WTC11 (cell line): ENCODE results near the gene ITPR2. TPM values are rescaled to one million over a fixed set of nuclear protein-coding genes. Genes with fewer than 3 reads are reported as not detected.

Experiments used
- ATAC-seq: fragments of 200-7000 bp; cut with Tn5 transposase; 2 replicates; pipeline ENCODE4 v1.10.0; 2021; ENCODE audit warnings: mild to moderate bottlenecking, moderate library complexity
- CTCF ChIA-PET: fragments of 300-600 bp; sonication (Branson Sonifier 250); formaldehyde crosslinking; loops from one replicate; lab custom pipeline; 2021; ENCODE audit warnings: antibody characterized with exemption; lab: Charles Lee
- POLR2A ChIA-PET: fragments of 350-600 bp; sonication (Branson Sonifier 250); formaldehyde crosslinking; loops from one replicate; lab custom pipeline; 2021; ENCODE audit warnings: antibody characterized with exemption; lab: Charles Lee
- DNase-seq: peaks from one replicate; pipeline ENCODE4 v3.0.0; 2021; ENCODE audit warnings: low spot score
- H3K27ac Mint-ChIP-seq: 2 replicates; pipeline ENCODE4 v1.8.0; 2021; ENCODE audit warnings: mixed read lengths
- H3K27me3 Mint-ChIP-seq: 2 replicates; pipeline ENCODE4 v1.8.0; 2021; ENCODE audit warnings: low read depth, mild to moderate bottlenecking, moderate library complexity, mixed read lengths
- H3K36me3 Mint-ChIP-seq: 2 replicates; pipeline ENCODE4 v1.8.0; 2021; ENCODE audit warnings: mixed read lengths
- H3K4me1 Mint-ChIP-seq: 2 replicates; pipeline ENCODE4 v1.8.0; 2022; ENCODE audit warnings: mixed read lengths
- H3K4me3 Mint-ChIP-seq: 2 replicates; pipeline ENCODE4 v1.8.0; 2021; ENCODE audit warnings: mild to moderate bottlenecking, moderate library complexity, mixed read lengths
- H3K9me3 Mint-ChIP-seq: 2 replicates; pipeline ENCODE4 v1.8.0; 2021; ENCODE audit warnings: mixed read lengths
- ATF1 ChIP-seq: sonication (generic); formaldehyde crosslinking; IDR thresholded peaks from 2 replicates; pipeline ENCODE4 v1.8.1; 2023; ENCODE audit warnings: mild to moderate bottlenecking, moderate library complexity, missing genetic modification reagents
- CREM ChIP-seq: sonication (generic); formaldehyde crosslinking; IDR thresholded peaks from 2 replicates; pipeline ENCODE4 v1.8.1; 2022; ENCODE audit warnings: mild to moderate bottlenecking, missing genetic modification reagents, moderate library complexity
- EMX1 ChIP-seq: fragments of 250-450 bp; sonication (Bioruptor Pico); IDR thresholded peaks from 2 replicates; pipeline ENCODE4 v1.8.0; 2021; ENCODE audit warnings: mild to moderate bottlenecking
- FOXJ3 ChIP-seq: sonication (generic); formaldehyde crosslinking; IDR thresholded peaks from 2 replicates; pipeline ENCODE4 v1.9.0; 2021; ENCODE audit warnings: missing genetic modification reagents, mild to moderate bottlenecking, borderline replicate concordance
- GRHL2 ChIP-seq: fragments of 250-450 bp; sonication (Bioruptor Pico); IDR thresholded peaks from 2 replicates; pipeline ENCODE4 v1.8.0; 2022; ENCODE audit warnings: mild to moderate bottlenecking, moderate library complexity; ENCODE audit not compliant: insufficient replicate concordance, severe bottlenecking
- HMGA2 ChIP-seq: fragments of 250-450 bp; sonication (Bioruptor Pico); IDR thresholded peaks from 2 replicates; pipeline ENCODE4 v1.4.0; 2021; ENCODE audit warnings: mild to moderate bottlenecking, moderate library complexity
- JAZF1 ChIP-seq: fragments of 250-450 bp; sonication (Bioruptor Pico); IDR thresholded peaks from 2 replicates; pipeline ENCODE4 v1.9.0; 2021; ENCODE audit warnings: moderate library complexity, mild to moderate bottlenecking, inconsistent platforms
- KAT7 ChIP-seq: sonication (generic); formaldehyde crosslinking; IDR thresholded peaks from 2 replicates; pipeline ENCODE4 v1.8.1; 2023; ENCODE audit warnings: missing genetic modification reagents, mild to moderate bottlenecking, borderline replicate concordance
- MXD4 ChIP-seq: fragments of 250-450 bp; sonication (Bioruptor Pico); IDR thresholded peaks from 2 replicates; pipeline ENCODE4 v1.8.0; 2021; ENCODE audit warnings: mild to moderate bottlenecking, moderate library complexity, borderline replicate concordance
- MYBL2 ChIP-seq: sonication (generic); formaldehyde crosslinking; IDR thresholded peaks from 2 replicates; pipeline ENCODE4 v1.8.1; 2023; ENCODE audit warnings: mild to moderate bottlenecking, moderate library complexity, missing genetic modification reagents
- NR3C1 ChIP-seq: sonication (generic); formaldehyde crosslinking; conservative IDR thresholded peaks from 2 replicates; pipeline ENCODE4 v1.8.1; 2023; ENCODE audit warnings: low read depth, mild to moderate bottlenecking, missing genetic modification reagents
- RELA ChIP-seq: sonication (generic); formaldehyde crosslinking; IDR thresholded peaks from 2 replicates; pipeline ENCODE4 v1.8.1; 2022; ENCODE audit warnings: missing genetic modification reagents, mild to moderate bottlenecking, borderline replicate concordance
- SMAD4 ChIP-seq: sonication (generic); formaldehyde crosslinking; IDR thresholded peaks from 2 replicates; pipeline ENCODE4 v1.8.0; 2022; ENCODE audit warnings: mild to moderate bottlenecking, missing genetic modification reagents
- TP53 ChIP-seq: sonication (generic); formaldehyde crosslinking; IDR thresholded peaks from 2 replicates; pipeline ENCODE4 v1.8.1; 2023; ENCODE audit warnings: mild to moderate bottlenecking, missing genetic modification reagents
- ZBTB21 ChIP-seq: sonication (generic); formaldehyde crosslinking; IDR thresholded peaks from 2 replicates; pipeline ENCODE4 v1.8.1; 2023; ENCODE audit warnings: mild to moderate bottlenecking, missing genetic modification reagents, borderline replicate concordance
- ZNF121 ChIP-seq: sonication (generic); formaldehyde crosslinking; IDR thresholded peaks from 2 replicates; pipeline ENCODE4 v1.8.0; 2023; ENCODE audit warnings: missing genetic modification reagents
- ZNF317 ChIP-seq: sonication (generic); formaldehyde crosslinking; IDR thresholded peaks from 2 replicates; pipeline ENCODE4 v1.8.1; 2023; ENCODE audit warnings: low read depth, mild to moderate bottlenecking, moderate library complexity, missing genetic modification reagents, borderline replicate concordance
- total RNA-seq: library from RNA; stranded (reverse); gene quantifications from 3 replicates; pipeline ENCODE4 v1.2.3, GENCODE V29; 2021
- TF ChIP-seq, protein P1 (sequence below): sonication (generic); formaldehyde crosslinking; IDR thresholded peaks from 2 replicates; pipeline ENCODE4 v1.8.0; 2023; ENCODE audit warnings: mild to moderate bottlenecking, missing genetic modification reagents
- TF ChIP-seq, protein P2 (sequence below): sonication (generic); formaldehyde crosslinking; IDR thresholded peaks from 2 replicates; pipeline ENCODE4 v1.8.1; 2023; ENCODE audit warnings: mild to moderate bottlenecking, missing genetic modification reagents, borderline replicate concordance
- TF ChIP-seq, protein P3 (sequence below): sonication (generic); formaldehyde crosslinking; IDR thresholded peaks from 2 replicates; pipeline ENCODE4 v1.8.1; 2023; ENCODE audit warnings: mild to moderate bottlenecking, missing genetic modification reagents
- TF ChIP-seq, protein P4 (sequence below): sonication (generic); formaldehyde crosslinking; IDR thresholded peaks from 2 replicates; pipeline ENCODE4 v1.8.1; 2023; ENCODE audit warnings: mild to moderate bottlenecking, missing genetic modification reagents, moderate library complexity

Gene ITPR2
- total RNA-seq, 1 experiment from 2014 or later, result 50.7 TPM

DNA sequence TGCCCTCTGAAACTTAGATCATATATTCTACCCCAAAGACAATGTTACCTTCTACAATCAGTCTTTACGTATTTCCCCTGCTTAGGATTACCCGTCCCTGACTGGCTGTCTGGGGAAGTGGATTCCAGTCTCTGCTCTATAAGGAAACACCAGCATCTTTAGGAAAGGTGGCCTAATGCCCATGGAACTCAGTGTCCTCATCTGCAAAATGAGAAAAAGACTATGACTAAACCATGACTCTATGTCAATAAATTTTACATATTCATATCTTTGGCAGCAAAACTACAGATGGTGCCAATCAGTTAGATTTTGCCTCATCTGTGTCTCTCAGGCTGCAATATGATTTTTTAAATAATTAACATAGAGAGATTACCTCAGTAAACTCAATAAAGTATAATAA, 133.8 kb downstream of the ITPR2 start:
- H3K9me3 Mint-ChIP-seq, result peaks cover 9% of the 10 kb centered on the region
- ATAC-seq, result no peak
- POLR2A ChIA-PET, result no interaction called here
- CTCF ChIA-PET, result no interaction called here
- no peak for TF ChIP-seq CREM (CRISPR knock-in tag)
- no peak for TF ChIP-seq ZNF317 (CRISPR knock-in tag)
- TF ChIP-seq MYBL2 (CRISPR knock-in tag), result no peak
- no peak for TF ChIP-seq SMAD4 (CRISPR knock-in tag)
- TF ChIP-seq, protein P1, sequence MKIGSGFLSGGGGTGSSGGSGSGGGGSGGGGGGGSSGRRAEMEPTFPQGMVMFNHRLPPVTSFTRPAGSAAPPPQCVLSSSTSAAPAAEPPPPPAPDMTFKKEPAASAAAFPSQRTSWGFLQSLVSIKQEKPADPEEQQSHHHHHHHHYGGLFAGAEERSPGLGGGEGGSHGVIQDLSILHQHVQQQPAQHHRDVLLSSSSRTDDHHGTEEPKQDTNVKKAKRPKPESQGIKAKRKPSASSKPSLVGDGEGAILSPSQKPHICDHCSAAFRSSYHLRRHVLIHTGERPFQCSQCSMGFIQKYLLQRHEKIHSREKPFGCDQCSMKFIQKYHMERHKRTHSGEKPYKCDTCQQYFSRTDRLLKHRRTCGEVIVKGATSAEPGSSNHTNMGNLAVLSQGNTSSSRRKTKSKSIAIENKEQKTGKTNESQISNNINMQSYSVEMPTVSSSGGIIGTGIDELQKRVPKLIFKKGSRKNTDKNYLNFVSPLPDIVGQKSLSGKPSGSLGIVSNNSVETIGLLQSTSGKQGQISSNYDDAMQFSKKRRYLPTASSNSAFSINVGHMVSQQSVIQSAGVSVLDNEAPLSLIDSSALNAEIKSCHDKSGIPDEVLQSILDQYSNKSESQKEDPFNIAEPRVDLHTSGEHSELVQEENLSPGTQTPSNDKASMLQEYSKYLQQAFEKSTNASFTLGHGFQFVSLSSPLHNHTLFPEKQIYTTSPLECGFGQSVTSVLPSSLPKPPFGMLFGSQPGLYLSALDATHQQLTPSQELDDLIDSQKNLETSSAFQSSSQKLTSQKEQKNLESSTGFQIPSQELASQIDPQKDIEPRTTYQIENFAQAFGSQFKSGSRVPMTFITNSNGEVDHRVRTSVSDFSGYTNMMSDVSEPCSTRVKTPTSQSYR, result no peak
- no peak for TF ChIP-seq MXD4 (CRISPR knock-in tag)
- TF ChIP-seq EMX1 (CRISPR knock-in tag), result no peak
- no peak for TF ChIP-seq FOXJ3 (CRISPR knock-in tag)
- TF ChIP-seq ZNF121 (CRISPR knock-in tag), result no peak
- no peak for TF ChIP-seq GRHL2 (CRISPR knock-in tag)
- TF ChIP-seq NR3C1 (CRISPR knock-in tag), result no peak
- no peak for TF ChIP-seq TP53
- no peak for TF ChIP-seq RELA
- H3K27me3 Mint-ChIP-seq, result no peaks in the 10 kb centered on the region
- no peak for DNase-seq
- H3K4me1 Mint-ChIP-seq, result peaks cover 30% of the 10 kb centered on the region
- no peak overlapping the region for H3K4me3 Mint-ChIP-seq
- H3K27ac Mint-ChIP-seq, result peak overlapping the region; percentile 6; the same call in 1 of the 2 replicates
- H3K36me3 Mint-ChIP-seq, result peaks cover 42% of the 10 kb centered on the region

DNA sequence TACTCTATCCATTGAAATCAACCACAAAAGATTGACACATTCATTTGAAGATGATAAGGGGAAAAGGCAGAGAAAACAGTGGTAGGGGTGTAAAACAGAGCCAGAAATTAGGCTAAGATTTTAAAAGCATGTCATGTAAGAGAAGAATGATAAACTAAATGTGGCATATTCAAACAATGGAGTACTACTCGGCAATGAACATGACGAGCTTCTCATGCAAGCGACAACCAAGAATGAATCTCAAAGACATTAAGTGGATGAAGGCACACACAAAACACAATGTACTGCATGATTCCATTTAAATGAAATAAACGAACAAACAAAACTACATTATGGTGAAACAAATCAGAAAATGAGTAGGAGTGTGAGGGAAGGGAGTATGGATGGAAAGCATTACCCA, 134.8 kb downstream of the ITPR2 start:
- H3K9me3 Mint-ChIP-seq, result peaks cover 9% of the 10 kb centered on the region
- H3K36me3 Mint-ChIP-seq, result peaks cover 48% of the 10 kb centered on the region
- ATAC-seq (no peak), DNase-seq (no peak)
- H3K27ac Mint-ChIP-seq, result no peak overlapping the region
- peaks cover 25% of the 10 kb centered on the region for H3K4me1 Mint-ChIP-seq
- no peak overlapping the region for H3K4me3 Mint-ChIP-seq
- H3K27me3 Mint-ChIP-seq, result no peaks in the 10 kb centered on the region
- ChIA-PET CTCF (no interaction called here), POLR2A (no interaction called here)
- TF ChIP-seq SMAD4 (CRISPR knock-in tag) (no peak), ZBTB21 (no peak), ATF1 (CRISPR knock-in tag) (no peak)

DNA sequence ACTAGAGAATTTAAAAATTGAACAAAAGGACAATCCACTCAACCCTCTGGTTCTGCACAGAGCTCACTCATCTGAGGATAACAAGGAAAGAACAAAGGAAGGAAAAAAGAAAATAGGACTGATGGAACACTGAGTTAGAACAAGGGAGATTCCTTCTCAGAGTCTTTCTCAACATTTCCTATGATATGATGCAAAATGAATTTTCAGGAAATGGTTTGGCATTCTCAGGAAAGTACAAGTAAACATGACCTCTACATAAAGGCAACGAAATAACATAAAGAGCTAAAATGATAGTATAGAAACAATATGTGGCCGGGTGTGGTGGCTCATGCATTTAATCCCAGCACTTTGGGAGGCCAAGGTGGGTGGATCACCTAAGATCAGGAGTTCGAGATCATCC, 135.8 kb downstream of the ITPR2 start:
- H3K4me3 Mint-ChIP-seq, result no peak overlapping the region
- H3K4me1 Mint-ChIP-seq, result peaks cover 28% of the 10 kb centered on the region
- ChIA-PET POLR2A (no interaction called here), CTCF (no interaction called here)
- 0 out of 2 replicates have a peak overlapping the region, but pooled peaks have one; percentile 31 for H3K27ac Mint-ChIP-seq
- TF ChIP-seq JAZF1 (CRISPR knock-in tag) (no peak), KAT7 (CRISPR knock-in tag) (no peak), FOXJ3 (CRISPR knock-in tag) (no peak), HMGA2 (CRISPR knock-in tag) (no peak), ZNF121 (CRISPR knock-in tag) (no peak)
- TF ChIP-seq, protein P2, sequence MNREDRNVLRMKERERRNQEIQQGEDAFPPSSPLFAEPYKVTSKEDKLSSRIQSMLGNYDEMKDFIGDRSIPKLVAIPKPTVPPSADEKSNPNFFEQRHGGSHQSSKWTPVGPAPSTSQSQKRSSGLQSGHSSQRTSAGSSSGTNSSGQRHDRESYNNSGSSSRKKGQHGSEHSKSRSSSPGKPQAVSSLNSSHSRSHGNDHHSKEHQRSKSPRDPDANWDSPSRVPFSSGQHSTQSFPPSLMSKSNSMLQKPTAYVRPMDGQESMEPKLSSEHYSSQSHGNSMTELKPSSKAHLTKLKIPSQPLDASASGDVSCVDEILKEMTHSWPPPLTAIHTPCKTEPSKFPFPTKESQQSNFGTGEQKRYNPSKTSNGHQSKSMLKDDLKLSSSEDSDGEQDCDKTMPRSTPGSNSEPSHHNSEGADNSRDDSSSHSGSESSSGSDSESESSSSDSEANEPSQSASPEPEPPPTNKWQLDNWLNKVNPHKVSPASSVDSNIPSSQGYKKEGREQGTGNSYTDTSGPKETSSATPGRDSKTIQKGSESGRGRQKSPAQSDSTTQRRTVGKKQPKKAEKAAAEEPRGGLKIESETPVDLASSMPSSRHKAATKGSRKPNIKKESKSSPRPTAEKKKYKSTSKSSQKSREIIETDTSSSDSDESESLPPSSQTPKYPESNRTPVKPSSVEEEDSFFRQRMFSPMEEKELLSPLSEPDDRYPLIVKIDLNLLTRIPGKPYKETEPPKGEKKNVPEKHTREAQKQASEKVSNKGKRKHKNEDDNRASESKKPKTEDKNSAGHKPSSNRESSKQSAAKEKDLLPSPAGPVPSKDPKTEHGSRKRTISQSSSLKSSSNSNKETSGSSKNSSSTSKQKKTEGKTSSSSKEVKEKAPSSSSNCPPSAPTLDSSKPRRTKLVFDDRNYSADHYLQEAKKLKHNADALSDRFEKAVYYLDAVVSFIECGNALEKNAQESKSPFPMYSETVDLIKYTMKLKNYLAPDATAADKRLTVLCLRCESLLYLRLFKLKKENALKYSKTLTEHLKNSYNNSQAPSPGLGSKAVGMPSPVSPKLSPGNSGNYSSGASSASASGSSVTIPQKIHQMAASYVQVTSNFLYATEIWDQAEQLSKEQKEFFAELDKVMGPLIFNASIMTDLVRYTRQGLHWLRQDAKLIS (CRISPR knock-in tag), result no peak
- TF ChIP-seq, protein P3, sequence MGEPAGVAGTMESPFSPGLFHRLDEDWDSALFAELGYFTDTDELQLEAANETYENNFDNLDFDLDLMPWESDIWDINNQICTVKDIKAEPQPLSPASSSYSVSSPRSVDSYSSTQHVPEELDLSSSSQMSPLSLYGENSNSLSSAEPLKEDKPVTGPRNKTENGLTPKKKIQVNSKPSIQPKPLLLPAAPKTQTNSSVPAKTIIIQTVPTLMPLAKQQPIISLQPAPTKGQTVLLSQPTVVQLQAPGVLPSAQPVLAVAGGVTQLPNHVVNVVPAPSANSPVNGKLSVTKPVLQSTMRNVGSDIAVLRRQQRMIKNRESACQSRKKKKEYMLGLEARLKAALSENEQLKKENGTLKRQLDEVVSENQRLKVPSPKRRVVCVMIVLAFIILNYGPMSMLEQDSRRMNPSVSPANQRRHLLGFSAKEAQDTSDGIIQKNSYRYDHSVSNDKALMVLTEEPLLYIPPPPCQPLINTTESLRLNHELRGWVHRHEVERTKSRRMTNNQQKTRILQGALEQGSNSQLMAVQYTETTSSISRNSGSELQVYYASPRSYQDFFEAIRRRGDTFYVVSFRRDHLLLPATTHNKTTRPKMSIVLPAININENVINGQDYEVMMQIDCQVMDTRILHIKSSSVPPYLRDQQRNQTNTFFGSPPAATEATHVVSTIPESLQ (CRISPR knock-in tag), result no peak
- TF ChIP-seq, protein P4, sequence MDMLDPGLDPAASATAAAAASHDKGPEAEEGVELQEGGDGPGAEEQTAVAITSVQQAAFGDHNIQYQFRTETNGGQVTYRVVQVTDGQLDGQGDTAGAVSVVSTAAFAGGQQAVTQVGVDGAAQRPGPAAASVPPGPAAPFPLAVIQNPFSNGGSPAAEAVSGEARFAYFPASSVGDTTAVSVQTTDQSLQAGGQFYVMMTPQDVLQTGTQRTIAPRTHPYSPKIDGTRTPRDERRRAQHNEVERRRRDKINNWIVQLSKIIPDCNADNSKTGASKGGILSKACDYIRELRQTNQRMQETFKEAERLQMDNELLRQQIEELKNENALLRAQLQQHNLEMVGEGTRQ (CRISPR knock-in tag), result no peak
- no peaks in the 10 kb centered on the region for H3K27me3 Mint-ChIP-seq
- no peak for DNase-seq
- peaks cover 48% of the 10 kb centered on the region for H3K36me3 Mint-ChIP-seq
- H3K9me3 Mint-ChIP-seq, result peaks cover 9% of the 10 kb centered on the region
- ATAC-seq, result no peak
